ENCODE data around the gene ZBTB47. TPM values are rescaled to one million over a fixed set of nuclear protein-coding genes. Genes with fewer than 3 reads are reported as not detected.

Gene ZBTB47
- total RNA-seq, 1 experiment from 2014 or later, result 22.7 TPM

GRCh38 chr3:42688016-42688415, 34.5 kb downstream of the ZBTB47 start:
- no peak for DNase-seq
- no peaks in the 10 kb centered on the region for H3K36me3 ChIP-seq
- H3K27me3 ChIP-seq, result no peaks in the 10 kb centered on the region

GRCh38 chr3:42688487-42689420, 35.3 kb downstream of the ZBTB47 start:
- Histone ChIP-seq H3K9me3 (no peaks in the 10 kb centered on the region), H3K36me3 (no peaks in the 10 kb centered on the region), H3K4me3 (no peak overlapping the region), H3K27me3 (no peaks in the 10 kb centered on the region)
- DNase-seq, result no peak

More at GRCh38 chr3:42688016-42688415, 34.5 kb downstream of the ZBTB47 start:
- H3K9me3 ChIP-seq, result no peaks in the 10 kb centered on the region
- no peak overlapping the region for H3K4me3 ChIP-seq

GRCh38 chr3:42689421-42690014, 36.0 kb downstream of the ZBTB47 start:
- no peaks in the 10 kb centered on the region for H3K9me3 ChIP-seq
- H3K4me3 ChIP-seq, result no peak overlapping the region
- no peak for DNase-seq
- no peaks in the 10 kb centered on the region for H3K27me3 ChIP-seq
- H3K36me3 ChIP-seq, result no peaks in the 10 kb centered on the region

- Histone ChIP-seq H3K36me3 (no peaks in the 10 kb centered on the region), H3K9me3 (no peaks in the 10 kb centered on the region), H3K27me3 (no peaks in the 10 kb centered on the region), H3K4me3 (no peak overlapping the region)
- no peak for DNase-seq
Measured at GRCh38 chr3:42690191-42690590, 36.7 kb downstream of the ZBTB47 start.

GRCh38 chr3:42690766-42691680, 37.5 kb downstream of the ZBTB47 start:
- H3K9me3 ChIP-seq, result no peaks in the 10 kb centered on the region
- H3K36me3 ChIP-seq, result no peaks in the 10 kb centered on the region
- no peaks in the 10 kb centered on the region for H3K27me3 ChIP-seq
- DNase-seq, result no peak
- no peak overlapping the region for H3K4me3 ChIP-seq

- H3K27me3 ChIP-seq, result no peaks in the 10 kb centered on the region
- DNase-seq, result no peak
- no peak overlapping the region for H3K4me3 ChIP-seq
- no peaks in the 10 kb centered on the region for H3K36me3 ChIP-seq
- H3K9me3 ChIP-seq, result no peaks in the 10 kb centered on the region
Measured at GRCh38 chr3:42691816-42692666, 38.5 kb downstream of the ZBTB47 start.

- no peaks in the 10 kb centered on the region for H3K36me3 ChIP-seq
Measured at GRCh38 chr3:42692667-42693529, 39.4 kb downstream of the ZBTB47 start.

GRCh38 chr3:42693530-42693930, 40.0 kb downstream of the ZBTB47 start:
- no peaks in the 10 kb centered on the region for H3K27me3 ChIP-seq
- H3K9me3 ChIP-seq, result no peaks in the 10 kb centered on the region
- H3K4me3 ChIP-seq, result no peak overlapping the region
- no peaks in the 10 kb centered on the region for H3K36me3 ChIP-seq
- DNase-seq, result no peak

More at GRCh38 chr3:42692667-42693529, 39.4 kb downstream of the ZBTB47 start:
- Histone ChIP-seq H3K4me3 (no peak overlapping the region), H3K9me3 (no peaks in the 10 kb centered on the region), H3K27me3 (no peaks in the 10 kb centered on the region)
- no peak for DNase-seq

- Histone ChIP-seq H3K4me3 (no peak overlapping the region), H3K27me3 (no peaks in the 10 kb centered on the region), H3K9me3 (no peaks in the 10 kb centered on the region), H3K36me3 (no peaks in the 10 kb centered on the region)
- DNase-seq, result no peak
Measured at GRCh38 chr3:42694366-42694765, 40.9 kb downstream of the ZBTB47 start.

- Histone ChIP-seq H3K27me3 (no peaks in the 10 kb centered on the region), H3K4me3 (no peak overlapping the region)
- DNase-seq, result no peak
Measured at GRCh38 chr3:42696356-42697288, 43.1 kb downstream of the ZBTB47 start.

GRCh38 chr3:42697289-42698051, 44.0 kb downstream of the ZBTB47 start:
- H3K36me3 ChIP-seq, result no peaks in the 10 kb centered on the region
- no peak for DNase-seq
- no peak overlapping the region for H3K4me3 ChIP-seq
- H3K9me3 ChIP-seq, result no peaks in the 10 kb centered on the region
- no peaks in the 10 kb centered on the region for H3K27me3 ChIP-seq

More at GRCh38 chr3:42696356-42697288, 43.1 kb downstream of the ZBTB47 start:
- Histone ChIP-seq H3K9me3 (no peaks in the 10 kb centered on the region), H3K36me3 (no peaks in the 10 kb centered on the region)

GRCh38 chr3:42698216-42698910, 44.9 kb downstream of the ZBTB47 start:
- no peaks in the 10 kb centered on the region for H3K27me3 ChIP-seq
- H3K4me3 ChIP-seq, result no peak overlapping the region
- no peaks in the 10 kb centered on the region for H3K36me3 ChIP-seq
- no peaks in the 10 kb centered on the region for H3K9me3 ChIP-seq
- DNase-seq, result no peak

- Histone ChIP-seq H3K9me3 (no peaks in the 10 kb centered on the region), H3K4me3 (no peak overlapping the region), H3K36me3 (no peaks in the 10 kb centered on the region), H3K27me3 (no peaks in the 10 kb centered on the region)
- no peak for DNase-seq
Measured at GRCh38 chr3:42698911-42699230, 45.4 kb downstream of the ZBTB47 start.
